ENCODE measurements around the gene RSPH3.

- TF ChIP-seq POLR2A (IDR thresholded peaks at IDR 0.05; ENCODE audit: low read depth, low read length) (no peak), BRCA1 (IDR thresholded peaks at IDR 0.05; ENCODE audit: low read depth, low read length) (no peak), CREM (IDR thresholded peaks at IDR 0.05; ENCODE audit: low read depth) (no peak), POLR2AphosphoS5 (IDR thresholded peaks at IDR 0.05; ENCODE audit: low read length) (no peak), POLR2AphosphoS2 (IDR thresholded peaks at IDR 0.05; ENCODE audit: low read depth, low read length) (no peak), MYB (IDR thresholded peaks at IDR 0.05; ENCODE audit: borderline replicate concordance, low read depth, low read length) (no peak), MAX (IDR thresholded peaks at IDR 0.05; ENCODE audit: low read depth, low read length) (no peak), CTCF (IDR thresholded peaks at IDR 0.05 in 2 of 3, conservative IDR thresholded peaks at IDR 0.05 in 1 of 3; ENCODE audit: control insufficient read depth in 2 of 3, extremely low read depth in 1 of 3, insufficient read depth in 1 of 3, low read depth in 3 of 3, low read length in 3 of 3) (no peak), FOXK2 (IDR thresholded peaks at IDR 0.05) (no peak), ZBTB40 (IDR thresholded peaks at IDR 0.05; ENCODE audit: borderline replicate concordance) (no peak), KDM1A (IDR thresholded peaks at IDR 0.05; ENCODE audit: borderline replicate concordance) (no peak), NR2C2 (IDR thresholded peaks at IDR 0.05; ENCODE audit: borderline replicate concordance, control insufficient read depth, insufficient read length, low read depth) (no peak), FOXM1 (IDR thresholded peaks at IDR 0.05; ENCODE audit: low read depth, low read length) (no peak), SP1 (IDR thresholded peaks at IDR 0.05; ENCODE audit: low read depth, low read length) (no peak)
Measured at GRCh38 chr6:159033160-159034049, 33.4 kb upstream of the RSPH3 start.

Measured in GM12878 (cell line).